GM19324 (cell line): ENCODE measurements around the gene ZNF860.

ENCODE experiments used
- ATAC-seq: cut with Tn5 transposase; IDR thresholded peaks from one replicate; pipeline ENCODE4 v1.9.1; 2021; ENCODE audit warnings: mild to moderate bottlenecking, moderate library complexity; ENCODE audit not compliant: unreplicated experiment, low FRiP score

The ZNF860 gene

DNA sequence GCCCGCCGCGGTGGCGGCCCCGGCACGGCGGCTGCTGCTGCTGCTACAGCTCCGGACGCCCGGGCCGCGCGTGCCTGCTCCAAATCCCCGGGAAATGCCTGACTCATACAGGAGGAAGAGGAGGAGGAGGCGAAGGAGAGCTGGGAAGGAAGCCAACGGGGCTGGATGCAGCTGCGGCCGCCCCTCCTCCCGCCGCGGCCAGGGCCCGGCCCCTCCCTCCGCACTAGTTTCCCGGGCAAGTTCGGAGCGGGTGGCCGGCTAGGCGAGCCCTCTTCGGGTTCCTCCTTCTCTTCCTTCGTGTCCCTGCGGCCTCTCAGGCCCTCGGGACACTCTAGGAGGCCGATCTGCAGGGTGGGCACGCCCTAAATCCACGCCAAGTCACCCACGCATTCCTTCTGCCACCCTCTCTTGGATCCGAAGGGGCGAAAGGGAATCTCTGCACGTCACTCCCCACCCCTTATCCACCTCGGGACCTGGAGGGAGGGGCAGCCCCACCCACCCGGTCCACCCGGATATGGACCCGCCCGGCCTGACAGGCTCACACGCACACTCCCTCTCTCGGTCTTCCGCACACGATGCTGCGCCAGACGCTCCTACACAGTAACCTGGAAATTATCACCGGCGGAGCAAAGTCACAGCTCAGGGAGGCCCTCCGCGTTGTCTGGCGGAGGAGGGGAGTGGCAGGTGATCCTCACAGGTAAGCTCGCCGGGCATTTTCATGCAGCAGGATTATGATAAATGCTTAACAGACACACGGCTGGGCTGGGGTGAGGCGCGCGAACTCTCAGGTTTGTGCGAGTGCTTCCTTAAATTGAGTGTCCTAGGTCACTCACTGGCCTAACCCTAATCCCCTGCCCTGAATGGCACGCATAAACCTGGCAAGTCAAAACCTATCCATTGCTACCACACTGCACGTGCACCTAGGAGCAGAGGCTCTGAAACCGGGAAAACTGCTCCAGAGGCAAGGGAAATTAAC, at the start of gene ZNF860, which contains the start of gene OSBPL10:
TSS of gene ZNF860 (plus strand) at position 545 of the 976 bp plus-strand sequence. CDS start 7,330 bp downstream, outside the sequence.
TSS of gene OSBPL10 (minus strand) at position 57 of the 976 bp plus-strand sequence. CDS start 83 bp downstream, outside the sequence.
- ATAC-seq, result peak; percentile 28

DNA sequence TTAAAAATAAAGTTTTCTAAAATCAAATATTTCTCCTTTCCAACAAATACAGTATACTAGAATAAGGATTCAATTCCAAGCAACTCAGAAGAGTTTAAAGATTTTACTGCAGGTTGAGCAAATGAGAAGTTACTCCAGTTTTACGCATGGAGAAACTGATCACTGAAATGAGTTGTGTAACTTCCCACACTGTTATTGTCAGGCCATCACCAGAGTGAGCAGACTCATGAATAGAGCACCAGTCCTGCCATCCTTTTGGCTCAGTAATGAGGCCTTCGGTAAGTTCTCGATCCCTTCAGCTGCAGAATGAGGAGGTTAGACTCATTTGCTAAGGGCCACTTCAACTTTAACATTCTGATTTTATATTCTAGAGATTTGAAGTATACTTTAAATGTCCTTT, 48.6 kb upstream of the ZNF860 start:
- ATAC-seq, result no peak

DNA sequence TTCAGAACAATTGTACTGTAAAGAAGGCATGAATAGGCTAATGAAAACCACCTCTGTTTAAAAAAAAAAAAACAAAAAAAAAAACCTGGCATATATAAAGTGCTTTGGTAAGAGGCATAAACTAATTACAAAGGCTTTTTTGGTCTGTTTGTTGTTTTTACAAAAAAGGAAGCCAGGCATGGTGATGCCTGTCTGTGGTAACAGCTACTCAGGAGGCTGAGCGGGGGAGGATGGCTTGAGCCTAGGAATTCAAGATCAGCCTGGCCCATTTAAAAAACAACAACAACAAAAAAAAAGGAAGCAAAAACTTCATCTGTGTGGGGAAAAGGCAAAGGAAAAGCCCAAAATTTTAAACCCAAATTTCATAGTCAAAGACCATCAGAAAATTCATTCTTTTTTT, 47.5 kb upstream of the ZNF860 start:
- no peak for ATAC-seq

DNA sequence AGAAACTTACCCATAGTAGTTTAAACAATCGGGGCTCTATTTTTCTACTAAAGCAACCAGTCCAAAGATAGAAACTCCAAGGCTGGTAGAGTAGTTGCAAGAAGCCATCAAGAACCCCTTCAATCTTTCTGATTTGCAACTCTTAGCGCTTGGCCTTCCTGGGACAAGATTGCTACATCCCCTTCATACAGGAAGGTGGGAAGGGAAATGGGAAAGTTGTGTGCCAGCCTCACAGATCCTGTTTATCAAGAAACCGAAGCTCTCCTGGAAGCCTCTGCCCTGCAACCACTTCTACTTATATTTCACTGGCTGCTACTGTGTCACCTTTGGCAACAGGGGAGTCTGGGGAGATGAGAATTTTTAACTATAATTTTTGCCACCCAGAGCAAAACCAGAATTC, 46.7 kb upstream of the ZNF860 start:
- ATAC-seq, result no peak

DNA sequence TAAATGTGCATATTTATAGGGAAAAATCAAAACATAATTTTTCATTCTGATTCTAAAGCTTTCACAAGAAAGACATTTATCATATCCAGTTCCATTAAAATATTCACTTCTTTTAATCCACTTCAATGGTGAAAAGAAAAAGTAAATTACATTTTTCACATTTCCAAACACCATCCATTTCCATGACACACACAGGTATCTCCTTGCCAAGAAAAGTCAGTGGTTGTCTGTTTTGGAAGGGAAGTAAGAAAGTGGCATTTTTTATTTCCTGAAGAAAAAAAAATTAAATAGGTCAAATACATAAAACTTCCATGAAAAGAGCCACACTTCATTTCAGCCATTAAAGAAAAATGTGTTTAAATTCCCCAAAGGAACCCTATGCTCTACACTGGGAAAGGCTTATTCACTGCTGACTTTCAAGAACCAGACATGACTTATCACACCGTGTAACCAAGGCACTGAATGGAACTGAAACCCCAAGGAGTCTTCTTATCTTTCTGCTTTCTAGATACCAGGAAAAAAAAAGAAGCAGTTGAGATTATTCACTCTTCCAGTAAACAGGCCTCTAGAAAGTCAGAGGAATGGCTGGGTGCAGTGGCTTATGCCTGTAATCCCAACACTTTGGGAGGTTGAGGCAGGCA, 45.0 kb upstream of the ZNF860 start:
- ATAC-seq, result no peak

DNA sequence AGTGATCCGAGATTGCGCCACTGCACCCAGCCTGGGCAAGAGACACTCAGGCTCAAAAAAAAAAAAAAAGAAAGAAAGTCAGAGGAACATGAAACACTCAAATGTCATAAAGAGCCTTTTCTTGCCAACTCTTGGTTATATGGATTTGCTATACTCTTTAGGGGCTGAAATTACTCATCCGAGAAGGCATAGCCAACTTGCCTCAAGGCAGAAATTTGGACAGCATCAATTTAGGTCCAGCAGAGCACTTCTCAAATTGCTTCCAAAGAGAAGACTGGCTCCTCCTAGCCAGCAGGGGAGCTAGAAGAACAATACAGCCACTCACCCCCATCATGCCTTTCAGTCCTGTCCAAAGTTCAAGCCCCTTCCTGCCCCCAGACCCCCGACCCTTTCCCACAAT, 44.3 kb upstream of the ZNF860 start:
- no peak for ATAC-seq

DNA sequence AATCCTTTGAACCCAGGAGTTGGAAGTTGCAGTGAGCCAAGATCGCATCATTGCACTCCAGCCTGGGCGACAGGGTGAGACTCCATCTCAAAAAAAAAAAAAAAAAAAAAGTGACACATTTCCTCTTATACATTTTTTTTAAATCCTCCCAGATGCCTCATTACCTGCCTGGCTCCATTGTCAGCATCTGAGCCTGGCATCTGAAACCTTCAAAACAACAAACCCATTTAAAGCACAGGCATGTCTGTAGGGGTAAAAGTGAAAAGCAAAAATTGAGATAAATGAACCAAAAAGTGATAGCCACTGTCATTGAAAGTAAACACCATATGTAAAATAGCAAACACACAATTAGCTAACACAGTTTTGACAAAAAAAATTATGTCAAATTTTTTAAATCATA, 39.1 kb upstream of the ZNF860 start:
- ATAC-seq, result no peak

DNA sequence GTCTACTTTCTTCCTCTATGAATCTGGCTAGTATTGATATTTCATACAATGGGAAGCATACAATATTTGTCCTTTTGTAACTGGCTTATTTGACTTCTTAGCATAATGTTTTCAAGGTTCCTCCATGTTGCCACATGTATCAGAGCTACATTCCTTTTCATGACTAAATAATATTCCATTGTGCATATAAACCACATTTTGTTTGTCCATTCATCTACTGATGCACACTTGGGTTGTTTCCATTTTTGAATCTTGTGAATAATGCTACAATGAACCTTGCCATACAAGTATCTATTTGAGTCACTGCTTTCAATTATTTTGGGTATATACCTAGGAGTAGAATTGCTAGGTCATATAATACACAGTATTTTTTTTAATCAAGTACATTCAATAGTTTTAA, 38.5 kb upstream of the ZNF860 start:
- no peak for ATAC-seq

DNA sequence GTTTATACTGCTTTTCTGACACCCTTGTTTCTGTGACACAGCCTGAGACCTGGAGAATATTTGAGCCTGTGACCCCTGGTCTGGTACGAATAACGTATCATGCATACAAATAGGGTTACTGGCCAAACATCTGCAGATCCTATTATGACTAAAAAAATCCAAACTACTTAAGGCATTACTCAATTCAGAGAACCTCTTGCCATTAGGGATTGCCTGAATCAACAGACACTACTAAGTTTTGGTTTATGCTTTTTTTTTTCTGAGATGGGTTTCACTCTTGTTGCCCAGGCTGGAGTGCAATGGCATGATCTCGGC, 35.9 kb upstream of the ZNF860 start:
- ATAC-seq, result no peak

DNA sequence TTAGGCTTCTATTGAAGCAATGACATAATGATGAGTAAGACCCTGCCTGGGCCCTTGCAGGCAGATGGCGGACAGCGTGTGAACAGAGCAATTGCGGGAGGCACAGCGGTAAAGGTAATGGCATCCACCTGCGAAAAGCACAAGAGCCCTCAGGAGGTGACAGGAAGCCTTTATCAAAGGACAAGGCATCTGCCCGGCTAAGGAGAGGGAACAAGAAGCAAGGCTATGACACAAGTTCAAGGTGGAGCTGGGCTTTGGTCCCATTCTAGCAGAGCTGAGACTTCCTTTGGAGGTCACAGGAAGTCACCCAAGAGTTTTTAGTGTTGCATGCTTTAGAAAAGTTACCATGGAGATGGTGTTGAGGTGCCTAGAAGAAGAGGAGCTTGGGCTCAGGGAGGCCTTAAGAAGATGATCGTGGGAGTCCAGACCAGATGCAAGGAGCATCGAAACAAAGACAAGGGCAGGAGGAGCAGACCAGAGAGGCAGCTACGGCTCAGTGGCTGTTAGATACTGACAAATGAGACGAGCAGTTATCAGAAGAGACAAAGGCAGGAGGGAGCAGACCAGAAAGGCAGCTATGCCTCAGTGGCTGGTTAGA, 35.0 kb upstream of the ZNF860 start:
- ATAC-seq, result no peak

DNA sequence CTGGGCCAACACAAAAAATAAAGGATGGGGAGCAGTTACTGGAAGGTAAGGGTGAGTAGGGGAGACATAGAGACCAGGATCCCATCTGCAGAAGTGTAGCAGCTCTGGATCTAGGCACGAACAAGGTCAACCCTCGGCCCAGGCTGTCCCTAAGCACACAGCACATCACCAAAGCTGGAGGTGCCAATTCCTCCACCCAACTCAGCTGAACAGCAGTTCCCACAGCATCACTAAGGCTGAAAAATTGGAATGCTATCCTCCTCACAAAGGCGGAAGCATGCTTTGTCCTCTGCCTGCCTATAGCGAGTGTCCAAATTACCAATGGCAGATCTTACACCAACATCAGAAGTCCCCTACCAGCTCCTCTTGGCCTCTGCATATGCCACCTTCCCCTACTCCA, 34.4 kb upstream of the ZNF860 start:
- no peak for ATAC-seq

DNA sequence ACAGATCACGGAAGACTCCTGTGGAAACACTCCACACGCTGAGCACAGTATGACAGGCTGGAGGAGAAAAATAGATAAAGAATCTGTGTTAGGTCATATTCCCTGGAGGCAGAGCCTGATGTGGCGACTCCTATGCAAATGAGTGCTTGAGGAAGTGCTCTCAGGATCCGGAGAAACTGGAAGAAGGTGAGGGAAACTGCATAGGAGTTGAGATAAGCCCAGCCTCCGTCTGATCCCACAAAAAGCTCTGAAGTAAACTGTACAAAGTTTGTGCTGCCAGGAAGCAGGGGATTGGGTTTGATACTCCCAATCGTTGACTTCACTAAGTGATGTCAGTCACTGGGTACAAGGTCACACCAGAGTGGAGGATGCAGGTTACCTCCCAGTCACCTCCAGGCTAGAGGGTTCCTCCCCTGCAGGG, 33.9 kb upstream of the ZNF860 start:
- no peak for ATAC-seq

DNA sequence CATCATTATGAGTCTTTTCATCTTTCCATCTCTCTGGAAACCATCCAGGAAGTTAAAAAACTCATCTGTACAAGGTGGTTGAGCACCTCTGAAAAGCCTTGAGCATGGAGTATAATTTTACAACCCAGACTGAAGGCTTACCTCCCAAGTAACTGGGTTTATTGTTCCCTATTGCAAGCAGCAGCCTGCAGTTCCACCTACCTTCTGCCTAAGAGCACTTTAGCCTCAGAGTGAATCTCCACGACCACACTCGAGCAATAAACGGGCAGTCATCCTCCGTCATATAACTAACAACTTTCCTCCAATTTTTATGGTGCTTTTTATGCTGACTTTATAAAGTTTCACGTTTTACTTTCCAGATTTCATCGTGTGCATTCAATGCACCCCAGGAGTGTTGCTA, 33.3 kb upstream of the ZNF860 start:
- ATAC-seq, result no peak

DNA sequence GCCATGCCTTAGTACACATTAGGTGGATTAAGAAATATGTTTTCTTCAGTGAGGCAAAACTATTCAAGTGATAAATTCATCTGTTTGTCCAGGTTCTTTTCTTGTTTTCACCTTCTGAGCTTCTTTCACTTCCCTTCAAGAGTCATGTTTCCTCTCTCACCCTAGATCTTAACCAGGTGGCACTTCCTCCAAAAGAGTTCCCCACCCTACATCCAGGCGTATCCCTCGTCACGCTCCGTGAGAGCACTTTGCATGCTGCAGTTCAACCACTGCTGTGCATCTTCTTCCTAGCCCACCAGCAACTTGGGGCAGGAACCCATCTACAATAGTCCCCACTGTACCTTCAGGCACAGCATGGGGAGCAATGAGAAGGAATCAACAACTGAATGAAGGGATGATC, 29.3 kb upstream of the ZNF860 start:
- peak; percentile 79 for ATAC-seq

DNA sequence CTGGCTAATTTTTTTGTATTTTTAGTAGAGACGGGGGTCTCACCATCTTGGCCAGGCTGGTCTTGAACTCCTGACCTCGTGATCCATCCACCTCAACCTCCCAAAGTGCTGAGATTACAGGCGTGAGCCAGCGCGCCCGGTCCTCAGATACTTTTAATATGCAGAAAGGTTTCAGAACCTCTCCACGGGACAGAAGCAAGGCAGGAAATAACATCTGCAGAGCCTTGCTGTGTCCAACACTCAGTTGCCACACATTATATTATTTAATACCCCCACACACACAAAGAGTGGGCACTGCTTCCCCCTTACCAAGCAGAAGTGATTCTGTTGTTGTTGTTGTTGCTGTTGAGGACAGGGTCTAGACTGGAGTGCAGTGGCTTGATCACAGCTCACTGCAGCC, 28.5 kb upstream of the ZNF860 start:
- no peak for ATAC-seq

DNA sequence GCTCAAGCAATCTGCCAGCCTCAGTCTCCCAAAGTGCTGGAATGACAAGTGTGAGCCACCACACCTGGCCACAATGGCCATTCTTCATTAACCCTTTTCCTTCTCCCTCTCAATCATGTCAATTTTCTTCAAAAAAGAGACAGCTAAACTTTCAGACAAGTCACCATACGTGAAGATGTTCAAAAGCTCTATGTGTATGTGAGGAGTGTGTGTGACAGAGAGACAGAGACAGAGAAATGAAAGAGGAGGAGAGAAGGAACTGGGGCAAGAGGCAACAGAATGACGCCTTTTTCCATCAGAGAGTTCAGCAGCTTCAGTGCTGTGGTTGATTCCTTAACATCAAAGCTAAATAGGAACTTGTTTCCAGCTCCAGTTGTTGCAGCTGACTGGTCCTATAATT, 27.9 kb upstream of the ZNF860 start:
- no peak for ATAC-seq

DNA sequence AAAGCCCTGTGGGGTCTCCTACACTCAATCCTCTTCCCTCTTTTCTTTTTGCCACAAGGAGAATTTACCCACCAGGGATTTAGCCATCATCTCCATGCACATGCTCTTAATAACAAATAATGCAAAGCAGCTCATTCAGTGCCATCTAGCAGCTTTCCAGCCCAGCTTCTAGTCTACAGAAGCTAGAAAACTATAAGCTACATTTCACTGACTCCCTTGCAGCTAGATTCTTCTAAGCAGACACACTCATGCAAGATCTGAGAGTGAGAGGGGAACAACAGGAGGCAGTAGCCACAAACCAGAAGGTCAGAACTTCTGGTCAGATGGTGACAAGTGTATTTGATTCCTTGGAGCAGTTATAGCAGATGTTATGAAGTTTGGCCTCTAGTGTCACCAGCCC, 26.0 kb upstream of the ZNF860 start:
- no peak for ATAC-seq

DNA sequence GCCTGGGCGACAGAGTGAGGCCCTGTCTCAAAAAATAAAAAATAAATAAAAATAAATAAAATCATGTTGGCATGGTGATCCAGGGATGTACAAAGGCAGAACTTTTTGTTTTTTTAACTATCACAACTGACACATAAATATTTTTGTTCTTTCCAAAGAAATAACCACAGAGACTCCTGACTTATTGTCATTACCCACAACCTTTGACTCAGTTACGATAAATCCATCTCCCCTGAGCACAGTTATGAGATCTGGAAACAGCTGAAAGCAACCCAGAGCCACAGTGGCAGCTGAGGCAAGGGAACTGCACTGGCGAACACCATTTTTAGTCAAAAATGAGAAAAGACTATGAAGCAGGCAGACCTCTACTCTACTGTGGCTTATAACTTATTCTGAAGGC, 24.4 kb upstream of the ZNF860 start:
- ATAC-seq, result no peak

DNA sequence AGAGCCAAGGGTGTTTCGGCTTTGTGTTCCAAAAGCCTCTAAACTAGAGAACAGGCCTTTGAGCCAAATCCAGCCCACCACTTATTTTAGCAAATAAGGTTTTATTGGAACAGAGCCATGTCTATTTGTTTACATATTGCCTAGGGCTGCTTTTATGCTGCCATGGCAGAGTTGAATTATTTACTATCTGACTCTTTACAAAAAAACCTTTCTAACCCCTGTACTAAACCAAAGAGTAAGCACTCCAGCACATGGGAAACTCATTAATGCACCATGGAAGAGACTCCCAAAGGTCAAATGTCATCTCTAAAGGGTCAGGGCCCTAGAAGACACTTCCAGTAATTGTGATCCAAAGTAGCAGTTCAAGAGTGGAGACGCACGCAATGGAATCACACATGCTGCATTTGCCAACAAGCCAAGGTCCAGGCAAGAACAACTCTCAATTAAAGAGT, 22.8 kb upstream of the ZNF860 start:
- ATAC-seq, result no peak

DNA sequence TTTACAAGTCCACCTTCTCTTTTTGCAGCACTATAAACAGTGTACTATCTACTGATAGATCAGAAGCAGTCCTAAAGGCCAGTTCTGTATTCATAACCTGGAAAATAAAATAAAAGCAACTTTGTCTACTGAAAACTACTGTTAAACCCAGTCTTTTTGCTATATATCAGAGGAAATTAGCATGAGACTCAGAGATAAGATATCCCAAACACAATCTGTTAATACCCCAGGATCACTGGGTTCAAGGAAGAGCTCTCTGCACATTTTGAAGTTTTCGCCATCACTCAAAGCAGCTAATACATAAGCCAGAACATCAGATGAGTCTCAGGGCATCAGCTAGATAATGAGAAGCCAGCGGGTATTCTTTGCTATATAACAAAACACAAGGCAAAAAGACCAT, 22.3 kb upstream of the ZNF860 start:
- ATAC-seq, result no peak
